PFSK-1 (cell line): Measurements from ENCODE around the gene HACD3.

Experiments used
- POLR2AphosphoS5 ChIP-seq: IDR thresholded peaks from 2 replicates; pipeline ENCODE4 v1.6.1; 2012; ENCODE audit warnings: low read depth, mild to moderate bottlenecking, control low read depth, low read length, moderate library complexity
- REST ChIP-seq, 2 experiments: IDR thresholded peaks; 2 replicates each; pipeline versions ENCODE4 v1.6.1 to v1.8.0; 2011 to 2012; ENCODE audit warnings: low read depth in 2 of 2, low read length in 2 of 2, control low read depth in 1 of 2, inconsistent platforms in 1 of 2, mild to moderate bottlenecking in 1 of 2, moderate library complexity in 1 of 2; ENCODE audit not compliant: insufficient read depth in 1 of 2
- SIN3A ChIP-seq: IDR thresholded peaks from 2 replicates; pipeline ENCODE4 v1.6.1; 2012; ENCODE audit warnings: mild to moderate bottlenecking, low read length, moderate library complexity, borderline replicate concordance; ENCODE audit not compliant: insufficient read depth
- TAF1 ChIP-seq: IDR thresholded peaks from 2 replicates; pipeline ENCODE4 v1.6.1; 2012; ENCODE audit warnings: low read length, control low read depth, borderline replicate concordance; ENCODE audit not compliant: insufficient read depth

GRCh38 chr15:65535192-65535591 is 4.9 kb downstream of the HACD3 start:
- TF ChIP-seq TAF1 = no peak
- no peak for TF ChIP-seq REST (IDR thresholded peaks at IDR 0.05; ENCODE audit: insufficient read depth in 1 of 2, low read depth in 2 of 2, low read length in 2 of 2)
- no peak for TF ChIP-seq POLR2AphosphoS5
- no peak for TF ChIP-seq SIN3A
